Esophagus mucosa (tissue), 1 donor: ENCODE measurements around the gene MTA3. TPM values are rescaled to one million over a fixed set of nuclear protein-coding genes. Genes with fewer than 3 reads are reported as not detected.
"Not testable (repeated sequence)": the region's sequence is repeated elsewhere in the genome, so short reads cannot be mapped to it uniquely, and the experiment has no call there.

Source experiments
- ATAC-seq: fragments of 200-7000 bp; cut with Tn5 transposase; one replicate; pipeline ENCODE4 v1.9.1; 2020
- total RNA-seq: library from RNA; stranded (reverse); gene quantifications from one replicate; pipeline ENCODE4 v1.2.4, GENCODE V29; 2023
- donor health status: DM: yes; HTN: yes; CAD: no.

Gene MTA3
- total RNA-seq = 44.4 TPM

DNA sequence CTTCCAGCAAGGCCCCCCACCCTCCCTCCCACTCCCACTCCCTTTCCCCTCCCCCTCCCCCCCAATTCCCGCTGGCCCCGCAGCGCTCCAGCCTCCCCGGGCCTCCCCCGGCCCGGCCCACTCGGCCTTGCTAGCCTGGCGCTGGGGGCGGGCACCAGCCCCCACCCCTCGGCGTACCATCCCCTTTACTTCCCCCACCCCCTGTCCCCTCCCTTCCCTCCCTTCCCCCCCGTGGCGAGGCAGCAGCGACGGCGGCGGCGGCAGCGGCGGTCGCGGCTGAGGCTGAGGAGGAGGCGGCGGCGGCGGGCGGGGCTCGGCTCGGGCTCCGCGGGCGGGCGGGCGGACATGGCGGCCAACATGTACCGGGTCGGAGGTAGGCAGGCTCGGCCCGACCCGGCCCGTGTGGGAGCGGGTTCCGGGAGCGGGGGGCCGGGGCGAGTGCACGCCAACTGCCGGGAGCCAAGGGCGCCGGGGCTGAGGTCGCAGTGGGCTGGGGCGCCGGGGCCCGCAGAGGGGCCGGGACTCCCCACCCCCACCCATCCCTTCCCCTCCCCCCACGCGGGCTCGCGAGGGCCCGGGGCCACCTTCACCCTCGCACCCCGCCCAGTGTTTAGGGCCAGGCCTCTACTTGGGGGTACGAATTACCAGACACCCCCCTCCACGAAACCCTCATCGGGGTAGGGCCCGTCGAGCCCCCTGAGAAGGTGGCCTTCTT lies at the start of gene MTA3:
Gene MTA3 (plus strand): TSS at position 232 of the 715 bp plus-strand sequence. CDS start 114 bp downstream, at position 346.
- ATAC-seq = peak; percentile 74

DNA sequence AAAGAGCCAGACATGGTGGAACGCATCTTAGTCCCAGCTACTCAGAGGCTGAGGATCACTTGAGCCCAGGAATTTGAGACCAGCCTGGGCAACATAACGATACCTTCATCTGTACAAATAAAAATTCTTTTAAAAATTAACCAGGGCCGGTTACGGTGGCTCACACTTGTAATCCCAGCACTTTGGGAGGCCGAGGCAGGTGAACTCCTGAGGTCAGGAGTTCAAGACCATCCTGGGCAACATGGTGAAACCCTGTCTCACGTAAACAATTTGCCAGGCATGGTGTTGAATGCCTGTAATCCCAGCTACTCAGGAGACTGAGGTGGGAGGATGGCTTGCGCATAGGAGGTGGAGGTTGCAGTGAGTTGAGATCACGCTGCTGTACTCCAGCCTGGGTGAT lies 48.8 kb upstream of the MTA3 start:
- ATAC-seq = no peak

DNA sequence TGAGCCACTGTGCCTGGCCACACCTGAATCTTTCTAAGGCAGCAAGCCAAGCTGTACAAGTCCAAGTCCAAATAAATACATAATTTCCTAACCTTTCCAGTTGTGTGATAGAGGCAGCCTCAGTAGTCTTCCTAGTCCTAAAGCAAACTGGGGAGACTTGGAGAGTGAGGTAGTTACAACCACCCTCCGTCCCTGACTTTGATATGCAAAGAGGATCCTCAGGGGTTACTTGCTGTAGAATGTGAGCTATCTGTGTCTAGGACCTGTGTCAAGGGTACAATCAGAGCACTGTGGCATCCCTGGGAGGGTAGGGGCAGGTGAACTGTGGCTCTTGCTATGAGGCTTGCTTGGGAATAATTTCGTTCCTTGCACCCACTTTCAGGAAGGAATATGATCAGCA lies 46.4 kb upstream of the MTA3 start:
- ATAC-seq = no peak

DNA sequence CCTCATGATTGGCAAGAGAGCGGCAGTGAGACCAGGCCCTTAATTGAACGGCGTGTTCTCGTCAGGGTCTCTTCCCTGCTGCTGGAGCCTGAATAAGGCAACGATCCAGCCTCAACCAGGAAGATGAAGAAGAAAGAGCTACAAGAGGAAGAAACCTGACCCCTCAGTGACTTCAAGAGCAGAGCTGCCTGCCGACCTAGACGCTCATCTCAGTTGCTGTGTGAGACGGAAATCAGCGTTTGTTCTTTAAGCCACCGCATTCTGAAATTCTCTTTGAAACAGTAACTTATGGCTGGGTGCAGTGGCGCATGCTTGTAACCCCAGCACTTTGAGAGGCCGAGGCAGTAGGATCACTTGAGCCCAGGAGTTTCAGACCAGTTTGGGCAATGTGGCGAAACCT lies 45.1 kb upstream of the MTA3 start:
- ATAC-seq = no peak

DNA sequence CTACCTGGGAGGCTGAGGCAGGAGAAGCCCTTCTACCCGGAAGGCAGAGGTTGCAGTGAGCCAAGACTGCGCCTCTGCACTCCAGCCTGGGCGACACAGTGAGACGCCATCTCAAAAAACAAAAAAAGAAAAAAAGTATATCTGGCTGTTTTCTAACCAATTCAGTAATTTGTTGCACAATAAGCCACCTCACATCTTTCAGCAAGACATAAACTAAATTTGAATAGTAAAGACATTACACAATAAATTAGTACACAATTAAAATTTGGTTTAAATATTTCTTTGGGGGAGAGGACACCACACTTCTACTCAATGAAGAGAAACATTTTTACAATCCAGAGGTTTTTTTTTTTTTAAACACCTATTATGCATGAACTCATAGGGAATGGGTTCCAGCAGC lies 36.0 kb upstream of the MTA3 start:
- no peak for ATAC-seq

DNA sequence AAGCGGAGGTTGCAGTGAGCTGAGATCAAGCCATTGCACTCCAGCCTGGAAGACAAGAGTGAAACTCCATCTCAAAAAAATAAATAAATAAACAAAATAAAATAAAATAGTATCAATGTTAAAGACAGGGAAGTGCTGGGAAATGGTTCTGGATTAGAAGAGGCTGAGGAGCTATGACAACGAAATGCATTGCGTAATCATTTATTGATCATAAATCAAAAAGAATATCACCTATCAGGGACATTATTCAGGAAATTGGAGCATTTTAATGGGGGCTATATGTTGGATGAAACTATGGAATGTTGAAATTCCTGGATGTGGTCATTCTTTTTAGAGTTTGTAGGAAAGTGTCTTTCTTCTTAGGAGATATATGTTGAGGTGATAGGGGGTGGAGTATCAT lies 30.9 kb upstream of the MTA3 start:
- no peak for ATAC-seq

DNA sequence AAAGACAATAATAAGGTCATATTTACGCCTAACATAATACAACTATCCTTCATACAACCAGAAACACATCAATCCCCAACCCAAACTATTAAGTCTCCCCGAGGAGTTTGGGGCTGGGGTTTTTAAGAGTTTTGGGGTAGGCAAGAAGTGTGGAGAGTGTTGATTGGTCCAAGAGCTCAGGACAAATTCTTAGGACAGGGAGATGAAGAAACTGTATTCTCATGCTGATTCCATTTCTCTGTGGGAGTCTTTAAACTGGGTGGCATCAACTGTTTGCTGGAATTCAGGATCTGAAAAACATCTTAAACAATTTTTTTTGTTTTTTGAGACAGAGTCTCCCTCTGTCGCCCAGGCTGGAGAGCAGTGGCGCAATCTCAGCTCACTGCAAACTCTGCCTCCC lies 25.6 kb upstream of the MTA3 start:
- ATAC-seq = no peak

DNA sequence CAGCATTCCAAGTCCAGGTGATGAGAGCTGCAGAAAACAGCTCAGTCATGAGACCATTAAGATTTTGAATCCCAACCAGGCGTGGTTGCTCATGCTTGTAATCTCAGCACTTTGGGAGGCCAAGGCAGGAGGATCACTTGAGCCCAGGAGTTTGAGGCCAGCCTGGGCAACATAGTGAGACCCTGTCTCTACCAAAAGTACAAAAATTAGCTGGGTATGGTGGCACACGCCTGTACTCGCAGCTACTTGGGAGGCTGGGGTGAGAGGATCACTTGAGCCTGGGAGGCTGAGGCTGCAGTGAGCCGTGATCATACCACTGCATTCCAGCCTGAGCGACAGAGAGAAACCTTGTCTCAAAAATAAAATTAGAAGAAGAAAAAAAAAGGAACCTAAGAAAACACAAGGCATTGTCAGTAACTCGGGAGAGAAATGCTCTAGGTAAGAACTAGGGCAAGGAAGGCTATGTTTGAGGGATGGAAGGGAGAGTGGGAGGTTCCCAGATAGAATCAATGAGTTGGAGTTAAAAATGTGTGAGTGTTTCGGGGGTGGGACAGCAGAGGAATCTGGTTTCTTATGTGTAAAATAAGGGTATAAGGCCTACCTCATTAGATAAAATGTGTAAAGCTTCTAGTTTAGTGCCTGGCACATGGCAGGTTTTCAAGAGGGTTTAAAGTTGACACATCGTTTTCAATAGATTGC lies 23.3 kb upstream of the MTA3 start:
- ATAC-seq = no peak

DNA sequence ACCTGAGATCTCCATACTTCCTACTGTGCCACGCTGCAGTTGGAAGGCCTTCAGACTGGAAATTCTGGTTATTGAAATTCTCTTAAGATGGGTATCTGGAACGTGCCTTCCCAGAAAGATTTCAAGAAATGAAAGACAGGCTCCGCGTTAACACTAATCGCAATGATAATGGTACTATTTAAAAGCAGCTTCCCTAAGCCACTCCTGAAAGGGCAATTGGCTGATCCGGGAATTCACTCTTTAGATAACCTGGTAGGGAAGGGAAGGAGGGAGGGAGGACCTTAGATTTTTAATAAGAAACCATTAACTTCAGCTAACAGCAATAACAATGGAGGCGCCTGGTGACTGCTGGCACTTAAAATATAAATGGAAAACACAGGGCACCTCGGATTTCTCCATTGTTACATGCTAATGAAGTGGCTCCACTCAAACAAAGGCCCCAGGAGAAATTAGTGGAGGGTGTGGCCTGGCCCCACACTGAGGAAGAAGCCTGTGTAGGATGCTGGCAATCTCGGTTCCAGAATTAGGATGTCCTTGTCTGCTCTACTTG lies 22.5 kb upstream of the MTA3 start:
- no peak for ATAC-seq

DNA sequence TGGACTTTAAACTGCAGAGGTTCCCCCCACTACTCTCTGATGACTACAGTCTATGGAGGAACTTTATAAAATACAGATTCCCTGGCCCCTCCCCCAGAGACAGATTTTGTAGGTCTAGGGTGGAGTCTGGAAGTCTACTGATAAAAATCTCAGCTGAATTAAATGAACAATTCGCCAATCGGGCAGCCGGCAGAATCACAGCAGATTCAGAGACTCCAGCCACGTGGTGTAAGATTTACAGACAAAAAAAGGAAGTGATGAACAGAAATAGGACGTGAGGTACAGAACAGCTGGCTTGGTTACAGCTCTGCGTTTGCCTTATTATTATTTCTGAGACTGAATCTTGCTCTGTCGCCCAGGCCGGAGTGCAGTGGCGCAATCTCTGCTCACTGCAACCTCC lies 21.4 kb upstream of the MTA3 start:
- no peak for ATAC-seq

DNA sequence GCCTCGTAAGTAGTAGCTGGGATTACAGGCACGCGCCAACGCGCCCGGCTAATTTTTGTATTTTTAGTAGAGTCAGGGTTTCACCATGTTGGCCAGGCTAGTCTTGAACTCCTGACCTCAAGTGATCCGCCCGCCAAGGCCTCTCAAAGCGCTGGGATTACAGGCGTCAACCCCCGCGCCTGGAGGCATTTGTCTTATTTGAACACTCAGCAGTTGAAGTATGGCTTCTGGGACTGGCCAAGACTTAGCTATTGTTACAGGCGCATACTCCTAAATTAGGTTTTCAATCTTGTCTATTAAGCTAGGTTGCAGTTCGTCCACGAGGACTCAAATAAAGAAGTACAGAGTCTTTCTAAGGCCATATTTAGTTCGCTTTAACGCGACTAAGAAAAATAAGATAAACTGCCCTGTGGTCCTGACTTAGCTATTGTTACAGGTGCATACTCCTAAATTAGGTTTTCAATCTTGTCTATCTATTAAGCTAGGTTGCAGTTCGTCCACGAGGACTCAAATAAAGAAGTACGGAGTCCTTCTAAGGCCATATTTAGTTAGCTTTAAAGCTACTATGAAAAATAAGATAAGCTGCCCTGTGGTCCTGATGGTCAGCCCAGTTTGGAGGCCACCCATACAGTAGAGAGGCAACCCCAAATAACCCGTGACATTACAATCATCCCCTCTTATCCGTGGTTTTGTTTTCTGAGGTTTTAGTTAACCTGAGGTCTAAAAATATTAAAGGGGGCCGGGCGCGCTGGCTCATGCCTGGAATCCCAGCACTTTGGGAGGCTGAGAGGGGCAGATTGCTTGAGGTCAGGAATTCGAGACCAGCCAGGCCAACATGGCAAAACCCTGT lies 20.8 kb upstream of the MTA3 start:
- no peak for ATAC-seq

DNA sequence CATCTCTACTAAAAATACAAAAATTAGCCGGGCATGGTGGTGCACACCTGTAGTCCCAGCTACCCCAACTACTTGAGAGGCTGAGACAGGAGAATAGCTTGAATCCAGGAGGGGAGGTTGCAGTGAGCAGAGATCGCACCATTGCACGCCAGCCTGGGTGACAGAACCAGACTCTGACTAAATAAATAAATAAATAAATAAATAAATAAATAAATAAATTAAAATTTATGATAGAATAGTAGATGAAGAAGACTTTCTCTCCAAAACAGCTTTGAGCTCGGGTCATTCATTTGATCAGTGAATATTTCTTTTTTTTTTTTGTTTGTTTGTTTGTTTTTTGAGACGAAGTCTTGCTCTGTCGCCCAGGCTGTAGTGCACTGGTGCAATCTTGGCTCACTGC lies 17.6 kb upstream of the MTA3 start:
- ATAC-seq = no peak

DNA sequence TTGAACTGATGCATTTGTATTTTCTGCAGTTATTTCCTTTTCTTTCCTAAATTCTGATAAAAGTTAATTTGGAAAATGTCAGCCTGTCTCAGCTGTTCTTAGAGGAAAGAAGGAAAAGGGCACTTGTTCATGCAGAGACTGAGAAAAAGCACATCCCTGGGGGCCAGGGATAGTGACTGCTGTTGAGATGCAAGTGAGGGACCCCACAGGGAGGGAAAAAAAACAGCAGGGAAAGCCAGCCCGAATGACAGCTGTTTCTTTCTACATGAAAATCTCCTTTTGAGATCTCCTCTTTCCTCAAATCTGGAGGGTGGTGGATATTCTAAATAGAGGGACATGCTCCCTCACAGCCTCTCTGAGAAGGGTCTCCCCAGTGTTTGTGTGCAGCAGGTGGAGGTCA lies 14.0 kb upstream of the MTA3 start:
- ATAC-seq = no peak

DNA sequence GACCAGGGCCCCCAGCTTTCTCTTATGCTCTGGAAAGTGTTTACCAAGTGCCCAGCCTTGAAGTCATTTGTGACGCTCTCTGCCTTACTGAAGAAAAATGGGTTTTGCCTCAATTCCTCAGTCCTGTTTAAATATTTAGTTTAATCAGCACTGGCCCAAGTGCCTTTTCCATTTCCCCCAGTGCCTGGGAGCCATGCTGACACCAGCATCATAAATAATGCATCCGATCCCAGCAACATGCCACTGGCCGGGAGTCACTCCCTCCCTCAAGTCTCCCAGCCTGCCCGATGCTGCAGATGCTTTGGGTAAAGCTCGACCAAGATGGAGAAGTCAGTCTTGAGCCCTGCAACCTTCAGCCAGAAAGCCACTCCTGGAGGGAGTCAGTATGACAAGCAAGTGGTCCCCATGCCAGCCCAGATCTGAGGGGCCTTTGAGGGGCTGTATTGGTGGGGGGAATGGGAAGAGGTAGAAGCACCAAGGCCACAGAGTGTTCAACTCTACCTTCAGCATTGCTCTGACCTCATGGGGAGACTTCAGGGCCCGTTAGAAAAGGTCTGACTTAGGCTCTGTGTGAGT lies 12.0 kb upstream of the MTA3 start:
- ATAC-seq = no peak

DNA sequence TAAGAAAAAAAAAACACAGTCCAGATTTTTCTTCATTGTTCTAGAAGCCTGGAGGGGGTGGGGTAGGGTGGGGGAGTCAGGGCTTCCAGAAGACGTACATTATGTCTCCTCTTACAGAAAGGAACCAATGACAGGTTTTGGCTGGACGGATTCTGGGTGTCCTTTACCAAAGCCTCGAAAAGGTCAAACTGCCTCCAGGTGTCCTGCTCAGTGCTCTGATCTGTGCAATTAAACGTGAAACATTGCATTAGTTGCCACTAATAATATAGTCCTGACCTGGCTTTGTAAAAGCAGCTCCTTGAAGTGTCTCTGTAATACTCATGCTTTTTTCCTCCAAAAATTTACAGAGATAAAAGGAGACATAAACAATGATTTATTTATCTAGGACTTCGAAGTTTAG lies 11.1 kb upstream of the MTA3 start:
- ATAC-seq = no peak

DNA sequence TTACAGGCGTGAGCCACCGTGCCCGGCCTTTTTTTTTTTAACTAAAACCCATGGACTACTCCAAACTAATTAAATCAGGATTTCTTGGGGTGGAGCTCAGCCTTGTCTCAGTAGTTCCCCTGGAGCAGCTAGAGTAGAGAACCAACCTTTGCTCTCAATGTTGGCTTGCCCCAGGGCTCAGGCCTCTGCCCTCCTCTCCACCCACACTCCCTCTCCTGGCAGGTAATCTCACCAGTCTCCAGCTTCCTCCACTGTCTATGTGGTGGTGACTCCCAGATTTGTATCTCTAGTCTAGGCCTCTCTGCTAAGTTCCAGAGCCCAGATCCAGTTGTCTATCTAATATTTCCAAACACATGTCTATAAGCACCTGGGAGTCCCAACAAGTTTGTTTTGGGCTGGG lies 9.6 kb upstream of the MTA3 start:
- peak; percentile 49 for ATAC-seq

DNA sequence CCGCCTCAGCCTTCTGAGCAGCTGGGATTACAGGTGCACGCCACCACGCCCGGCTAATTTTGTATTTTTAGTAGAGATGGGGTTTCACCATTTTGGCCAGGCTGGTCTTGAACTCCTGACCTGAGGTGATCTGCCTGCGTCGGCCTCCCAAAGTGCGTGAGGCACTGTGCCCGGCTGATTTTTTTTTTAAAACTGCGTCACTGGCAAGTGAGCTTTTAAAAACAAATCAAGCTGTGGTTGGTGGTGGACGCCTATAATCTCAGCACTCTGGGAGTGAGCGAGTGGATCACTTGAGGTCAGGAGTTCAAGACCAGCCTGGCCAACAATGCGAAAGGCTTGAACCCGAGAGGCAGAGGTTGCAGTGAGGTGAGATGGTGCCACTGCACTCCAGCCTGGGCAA lies 8.3 kb upstream of the MTA3 start:
- not testable (repeated sequence) for ATAC-seq

DNA sequence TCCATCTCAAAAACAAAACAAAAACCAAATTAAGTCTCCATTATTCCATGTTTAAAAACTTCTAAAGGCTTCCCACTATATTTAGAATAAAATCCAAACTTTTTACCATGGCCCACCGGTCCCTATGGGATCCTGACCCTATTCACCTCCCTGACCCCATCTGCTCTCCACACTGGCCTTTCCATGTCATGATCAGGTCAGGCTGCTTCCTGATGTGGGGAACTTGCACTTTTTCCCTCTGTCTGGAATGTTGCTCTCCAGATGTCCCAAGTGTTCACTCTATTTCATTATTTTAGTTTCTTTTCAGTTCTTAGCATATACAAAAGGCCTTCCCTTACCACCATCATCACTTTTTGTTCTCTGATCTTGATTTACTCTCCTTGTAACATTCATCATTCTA lies 7.5 kb upstream of the MTA3 start:
- no peak for ATAC-seq

DNA sequence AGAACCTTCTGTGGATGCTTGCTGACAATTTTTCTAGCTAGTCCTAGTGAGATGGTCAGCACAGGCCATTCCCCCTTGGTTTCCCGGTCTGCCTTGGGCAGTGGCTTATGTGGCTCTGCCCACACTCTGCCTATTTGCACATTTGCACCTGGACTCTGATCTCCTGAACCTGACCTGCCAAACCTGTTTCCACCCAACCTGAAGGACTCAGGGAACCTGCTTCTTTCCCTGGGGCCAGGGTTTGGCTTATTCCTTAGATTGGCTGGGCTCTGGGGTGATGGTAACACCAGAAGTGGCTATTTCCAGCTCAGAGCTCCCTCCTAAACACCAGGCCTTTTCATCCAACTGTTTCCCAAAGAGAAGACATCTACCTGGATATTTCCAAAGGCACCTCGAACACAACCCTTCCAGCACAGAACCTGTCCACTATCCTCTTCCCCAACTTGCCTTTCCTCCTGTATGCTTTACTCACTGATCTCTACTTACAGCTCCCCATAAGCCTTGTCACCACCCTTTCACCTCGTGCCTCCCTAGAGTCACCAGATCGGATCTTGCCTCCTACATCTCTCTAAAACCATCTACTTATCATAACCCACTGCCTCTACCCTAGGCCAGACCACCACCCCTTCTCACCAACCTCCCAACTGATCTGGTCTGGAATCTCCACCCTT lies 5.8 kb upstream of the MTA3 start:
- ATAC-seq = peak; percentile 97

DNA sequence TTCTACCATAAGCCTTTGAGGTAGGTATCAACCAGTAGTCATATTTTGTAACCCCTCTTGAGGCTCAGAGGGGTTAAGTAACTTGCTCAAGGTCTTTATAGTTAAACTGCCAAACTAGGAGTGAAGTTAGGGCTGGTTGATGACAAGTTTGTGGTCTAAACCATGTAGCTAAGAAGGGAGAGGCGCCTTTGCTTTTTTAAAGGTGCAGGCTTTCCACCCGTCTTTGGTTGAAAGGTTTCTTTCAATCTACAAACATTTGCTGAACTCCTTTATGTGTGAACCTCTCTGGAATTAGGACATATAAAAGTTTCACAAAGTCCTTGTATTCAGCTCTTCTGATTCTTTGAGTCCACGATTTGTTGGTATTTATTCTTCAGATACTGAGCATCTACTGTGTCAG lies 2.4 kb upstream of the MTA3 start:
- ATAC-seq = no peak

DNA sequence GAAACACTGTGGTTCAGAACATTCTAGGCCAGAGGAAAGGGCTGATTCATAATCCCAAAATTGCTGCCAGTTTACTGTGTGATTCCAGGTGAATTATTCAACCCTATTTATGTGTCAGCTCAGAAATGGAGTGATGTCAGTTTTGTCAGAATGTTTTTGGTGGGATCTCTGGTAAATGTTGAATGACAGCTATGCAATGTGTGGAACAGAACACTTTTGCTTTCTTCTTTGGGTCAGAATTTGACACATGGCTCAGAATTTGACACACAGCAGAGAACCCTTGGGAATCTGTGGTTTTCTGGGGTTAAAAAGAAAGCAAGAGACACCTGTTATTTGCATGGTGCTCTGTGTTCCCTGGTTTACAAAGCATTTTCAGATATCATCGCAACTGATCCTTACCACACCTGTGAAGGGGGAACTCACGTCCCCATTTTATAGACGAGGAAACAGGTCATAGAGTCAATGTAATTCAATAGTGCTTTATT lies 1.6 kb upstream of the MTA3 start:
- ATAC-seq = no peak

DNA sequence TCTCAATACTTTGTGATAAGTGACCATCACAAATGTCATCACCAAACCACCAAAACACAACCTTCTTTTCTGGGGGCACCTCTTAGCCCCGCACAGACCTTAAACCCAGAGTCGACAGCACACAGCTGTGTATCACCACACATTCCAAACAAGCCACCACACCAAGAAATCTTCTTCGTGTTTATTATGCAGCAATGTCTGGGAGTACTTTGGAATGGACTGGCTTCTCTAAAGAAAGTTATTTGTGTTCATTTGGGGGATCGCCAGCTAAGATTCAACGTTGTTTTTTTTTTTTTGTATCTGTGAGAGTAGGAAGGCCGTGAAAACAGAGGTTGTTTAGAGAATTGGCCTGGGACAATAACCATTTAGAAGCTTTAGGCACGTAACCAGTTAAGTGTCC lies 1.1 kb upstream of the MTA3 start:
- no peak for ATAC-seq
